Spleen (tissue), 7 donors: Measurements from ENCODE around the gene PLCG2.
A peak's percentile ranks its signal among the peaks of the same experiment; 100 is the strongest.

Experiments used
- CTCF ChIP-seq, 11 experiments: fragments of 200-600 bp in 7 of 11; fragments of 450-650 bp in 4 of 11; sonication (generic) in 4 of 11; IDR thresholded peaks in 8 of 11; conservative IDR thresholded peaks in 3 of 11; 1 replicate in 7 of 11; 2 replicates in 4 of 11; pipeline versions ENCODE4 v1.4.0 to v1.8.0; 2016 to 2021; ENCODE audit warnings: antibody characterized with exemption in 11 of 11, inconsistent platforms in 4 of 11, mild to moderate bottlenecking in 1 of 11
- POLR2A ChIP-seq, 3 donors: fragments of 450-650 bp; IDR thresholded peaks; one replicate each; pipeline ENCODE4 v1.5.1; 2017; ENCODE audit warnings: antibody characterized with exemption in 3 of 3, mild to moderate bottlenecking in 1 of 3
- POLR2AphosphoS5 ChIP-seq, 3 donors: sonication (generic); formaldehyde crosslinking; IDR thresholded peaks; one replicate each; pipeline ENCODE4 v1.5.1; 2017; ENCODE audit warnings: antibody characterized with exemption in 3 of 3
- donor health status: DM: no; HTN: no; CAD: no; lungs with moderate emphysema.
- donor health status: DM: no; HTN: no; CAD: no.
- donor health status: DM: no; HTN: no; CAD: no.

- no peak for TF ChIP-seq POLR2A (IDR thresholded peaks at IDR 0.05)
- peak in 1 of 11 experiments; percentile 25 for TF ChIP-seq CTCF (IDR thresholded peaks at IDR 0.05 in 8 of 11, conservative IDR thresholded peaks at IDR 0.05 in 3 of 11)
- TF ChIP-seq POLR2AphosphoS5 (IDR thresholded peaks at IDR 0.05), result peak in 2 of 3 donors; percentile 42 to 56
Observed at GRCh38 chr16:81755915-81756614, 23.0 kb upstream of the PLCG2 start.
